Uterus (tissue), 4 donors: Measurements from ENCODE around the gene AKR1D1. TPM values are rescaled to one million over a fixed set of nuclear protein-coding genes. Genes with fewer than 3 reads are reported as not detected.
"Not testable (repeated sequence)": the region's sequence is repeated elsewhere in the genome, so short reads cannot be mapped to it uniquely, and the experiment has no call there.

Experiments
- DNase-seq, 2 donors: peaks; one replicate each; pipeline ENCODE4 v3.0.0-alpha.2; 2019 to 2020
- H3K27ac ChIP-seq, 2 donors: fragments of 200-600 bp; sonication (generic); 1 replicate in 1 of 2; 2 replicates in 1 of 2; pipeline ENCODE4 v1.5.1; 2016 to 2018
- H3K27me3 ChIP-seq, 2 donors: fragments of 200-600 bp; sonication (generic); one replicate each; pipeline ENCODE4 v1.5.1; 2018 to 2019; ENCODE audit warnings: control low read depth in 1 of 2
- H3K36me3 ChIP-seq, 2 donors: fragments of 200-600 bp; sonication (generic); one replicate each; pipeline ENCODE4 v1.5.1; 2019; ENCODE audit warnings: control low read depth in 1 of 2
- H3K4me1 ChIP-seq, 2 donors: fragments of 200-600 bp; sonication (generic); one replicate each; pipeline ENCODE4 v1.5.1; 2018 to 2019; ENCODE audit warnings: control low read depth in 1 of 2
- H3K4me3 ChIP-seq, 2 donors: fragments of 200-600 bp; sonication (generic); 1 replicate in 1 of 2; 2 replicates in 1 of 2; pipeline ENCODE4 v1.5.1; 2018 to 2019; ENCODE audit warnings: mild to moderate bottlenecking in 1 of 2
- H3K9me3 ChIP-seq, 2 donors: fragments of 200-600 bp; sonication (generic); one replicate each; pipeline ENCODE4 v1.5.1; 2019; ENCODE audit warnings: control low read depth in 1 of 2
- CTCF ChIP-seq, 4 experiments: fragments of 200-600 bp in 2 of 4; fragments of 450-650 bp in 2 of 4; sonication (generic) in 2 of 4; IDR thresholded peaks; one replicate each; pipeline ENCODE4 v1.5.1; 2016 to 2019; ENCODE audit warnings: antibody characterized with exemption in 4 of 4, mild to moderate bottlenecking in 2 of 4, moderate library complexity in 1 of 4
- POLR2A ChIP-seq, 2 donors: fragments of 450-650 bp; IDR thresholded peaks; one replicate each; pipeline ENCODE4 v1.6.1; 2016; ENCODE audit warnings: antibody characterized with exemption in 2 of 2, mild to moderate bottlenecking in 1 of 2, moderate library complexity in 1 of 2
- intact Hi-C: fragments of 100-400 bp; cut with DNase I; formaldehyde crosslinking; loops from one replicate; pipeline ENCODE4 v1.15.1; 2023; ENCODE audit warnings: low total_unique reads
- total RNA-seq, 4 donors: library from RNA; depleted of rRNA in 3 of 4; stranded (reverse); fragments of >200 nt in 3 of 4; gene quantifications; one replicate each; pipeline versions ENCODE4 v1.1.0 to v1.2.4, GENCODE V29; 2014 to 2023
- donor health status: DM: yes; HTN: yes; CAD: no.

Gene AKR1D1
- total RNA-seq, 4 donors from 2014 or later: not detected

DNA sequence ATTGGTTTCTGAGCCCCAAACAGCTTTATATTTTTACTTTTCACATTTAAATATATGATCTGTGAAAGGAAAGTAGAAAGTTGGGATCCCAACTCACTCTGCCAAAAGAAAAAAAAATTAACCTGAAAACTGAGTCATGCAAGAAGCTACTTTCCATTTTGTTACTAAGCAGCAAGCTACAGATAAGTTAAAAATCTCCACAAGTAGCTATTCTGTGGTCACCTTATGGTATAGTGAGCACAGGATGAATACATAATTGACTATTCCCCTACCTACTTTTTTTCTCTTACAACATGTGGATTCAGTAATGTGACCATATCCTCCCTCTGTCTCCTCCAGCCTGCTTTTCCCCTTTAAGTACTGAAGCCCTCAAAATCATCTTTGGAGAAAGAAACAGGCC is 44.1 kb upstream of the AKR1D1 start:
- H3K27ac ChIP-seq: no peak overlapping the region
- no peaks in the 10 kb centered on the region for H3K4me1 ChIP-seq
- DNase-seq: no peak
- intact Hi-C loops: no loop called here
- no peaks in the 10 kb centered on the region for H3K9me3 ChIP-seq
- no peaks in the 10 kb centered on the region for H3K36me3 ChIP-seq
- H3K4me3 ChIP-seq: no peak overlapping the region
- TF ChIP-seq POLR2A (IDR thresholded peaks at IDR 0.05) (no peak), CTCF (IDR thresholded peaks at IDR 0.05) (no peak)
- no peaks in the 10 kb centered on the region for H3K27me3 ChIP-seq

DNA sequence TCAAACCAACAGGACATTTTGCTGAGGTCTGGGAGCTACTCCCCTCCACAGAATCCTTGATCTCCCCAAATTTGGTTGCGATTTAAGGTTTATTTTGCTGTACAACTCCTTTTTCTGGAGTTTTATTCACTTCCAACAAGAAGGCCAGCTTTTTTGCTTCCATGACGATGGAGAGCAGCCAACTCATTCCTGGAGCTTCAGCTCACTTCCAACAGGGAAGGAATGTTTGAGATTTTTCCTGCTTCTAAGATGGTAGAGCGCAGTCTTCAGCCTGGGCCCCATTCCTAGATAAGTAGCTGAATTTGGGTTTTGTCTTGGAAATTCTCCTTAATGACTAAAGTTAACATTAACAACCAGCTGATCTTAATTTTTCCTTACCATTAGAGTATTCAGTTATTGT is 43.5 kb upstream of the AKR1D1 start:
- H3K36me3 ChIP-seq: no peaks in the 10 kb centered on the region
- H3K4me1 ChIP-seq: no peaks in the 10 kb centered on the region
- H3K27me3 ChIP-seq: no peaks in the 10 kb centered on the region
- no peak overlapping the region for H3K4me3 ChIP-seq
- H3K9me3 ChIP-seq: no peaks in the 10 kb centered on the region
- TF ChIP-seq CTCF (IDR thresholded peaks at IDR 0.05) (no peak), POLR2A (IDR thresholded peaks at IDR 0.05) (no peak)
- no peak for DNase-seq
- intact Hi-C loops: no loop called here
- H3K27ac ChIP-seq: no peak overlapping the region

GRCh38 chr7:138033241-138033640 is 43.0 kb upstream of the AKR1D1 start:
- Histone ChIP-seq H3K4me3 (no peak overlapping the region), H3K9me3 (no peaks in the 10 kb centered on the region), H3K27me3 (no peaks in the 10 kb centered on the region), H3K4me1 (no peaks in the 10 kb centered on the region), H3K36me3 (no peaks in the 10 kb centered on the region), H3K27ac (no peak overlapping the region)
- DNase-seq: no peak
- TF ChIP-seq CTCF (IDR thresholded peaks at IDR 0.05) (no peak), POLR2A (IDR thresholded peaks at IDR 0.05) (no peak)
- intact Hi-C loops: no loop called here

DNA sequence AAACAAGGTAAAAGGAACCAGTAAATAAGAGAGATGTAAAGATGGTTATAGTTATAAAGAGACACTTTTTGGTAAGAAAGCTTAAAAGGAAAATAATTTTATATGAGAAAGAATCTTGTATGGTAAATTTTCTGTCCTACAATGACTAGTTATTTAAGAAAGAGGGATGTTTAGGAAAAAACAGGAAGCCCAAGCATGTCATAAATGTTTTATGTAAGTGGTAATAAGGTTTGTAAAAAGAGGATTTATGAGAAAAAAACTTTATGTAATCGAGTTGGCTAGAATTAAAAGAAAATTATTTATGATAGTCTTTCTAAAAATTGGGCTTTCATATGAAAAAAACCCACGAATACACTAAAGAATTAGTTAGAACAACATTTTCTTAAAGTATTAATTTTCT is 40.1 kb upstream of the AKR1D1 start:
- no peak for DNase-seq
- TF ChIP-seq CTCF (IDR thresholded peaks at IDR 0.05): no peak
- TF ChIP-seq POLR2A (IDR thresholded peaks at IDR 0.05): no peak
- Histone ChIP-seq H3K27ac (no peak overlapping the region), H3K9me3 (no peaks in the 10 kb centered on the region), H3K4me3 (no peak overlapping the region), H3K27me3 (no peaks in the 10 kb centered on the region), H3K4me1 (no peaks in the 10 kb centered on the region), H3K36me3 (no peaks in the 10 kb centered on the region)
- intact Hi-C loops: no loop called here

DNA sequence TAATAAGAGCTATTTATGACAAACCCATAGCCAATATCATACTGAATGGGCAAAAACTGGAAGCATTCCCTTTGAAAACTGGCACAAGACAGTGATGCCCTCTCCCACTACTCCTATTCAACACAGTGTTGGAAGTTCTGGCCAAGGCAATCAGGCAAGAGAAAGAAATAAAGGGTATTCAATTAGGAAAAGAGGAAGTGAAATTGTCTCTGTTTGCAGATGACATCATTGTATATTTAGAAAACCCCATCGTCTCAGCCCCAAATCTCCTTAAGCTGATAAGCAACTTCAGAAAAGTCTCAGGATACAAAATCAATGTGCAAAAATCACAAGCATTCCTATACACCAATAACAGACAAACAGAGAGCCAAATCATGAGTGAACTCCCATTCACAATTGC is 36.2 kb upstream of the AKR1D1 start:
- H3K27me3 ChIP-seq, H3K36me3 ChIP-seq, DNase-seq, H3K9me3 ChIP-seq, H3K4me1 ChIP-seq, intact Hi-C loops, H3K27ac ChIP-seq, H3K4me3 ChIP-seq: not testable (repeated sequence)

GRCh38 chr7:138044897-138045296 is 31.4 kb upstream of the AKR1D1 start:
- intact Hi-C loops: no loop called here
- Histone ChIP-seq H3K27ac (no peak overlapping the region), H3K4me3 (no peak overlapping the region), H3K9me3 (no peaks in the 10 kb centered on the region), H3K36me3 (no peaks in the 10 kb centered on the region), H3K27me3 (no peaks in the 10 kb centered on the region), H3K4me1 (no peaks in the 10 kb centered on the region)
- no peak for DNase-seq
- no peak for TF ChIP-seq CTCF (IDR thresholded peaks at IDR 0.05)
